Liver (tissue), 9 donors: ENCODE results near the gene CLIP1. TPM values are rescaled to one million over a fixed set of nuclear protein-coding genes. Genes with fewer than 3 reads are reported as not detected.
A peak's percentile ranks its signal among the peaks of the same experiment; 100 is the strongest.

Source experiments
- DNase-seq: peaks from one replicate; pipeline ENCODE4 v3.0.0-alpha.2; 2017; ENCODE audit warnings: low spot score
- H3K27ac ChIP-seq, 2 donors: one replicate each; pipeline ENCODE4 v1.7.0; 2013; ENCODE audit warnings: inconsistent platforms in 2 of 2, low read length in 2 of 2, control low read depth in 1 of 2, low read depth in 1 of 2, mild to moderate bottlenecking in 1 of 2
- H3K27me3 ChIP-seq, 4 donors: one replicate each; pipeline versions ENCODE4 v1.6.1 to v1.7.0; 2013; ENCODE audit warnings: low read length in 3 of 4, inconsistent platforms in 1 of 4, mild to moderate bottlenecking in 1 of 4, moderate library complexity in 1 of 4; ENCODE audit not compliant: control insufficient read depth in 4 of 4, insufficient read depth in 4 of 4
- H3K36me3 ChIP-seq, 4 donors: one replicate each; pipeline versions ENCODE4 v1.6.1 to v1.7.0; 2013; ENCODE audit warnings: low read length in 3 of 4, mild to moderate bottlenecking in 3 of 4, low read depth in 1 of 4, moderate library complexity in 1 of 4; ENCODE audit not compliant: control insufficient read depth in 4 of 4, insufficient read depth in 3 of 4
- H3K4me1 ChIP-seq, 4 donors: one replicate each; pipeline versions ENCODE4 v1.6.1 to v1.7.0; 2013; ENCODE audit warnings: low read length in 3 of 4, mild to moderate bottlenecking in 3 of 4, moderate library complexity in 1 of 4; ENCODE audit not compliant: control insufficient read depth in 4 of 4, insufficient read depth in 4 of 4
- H3K4me3 ChIP-seq, 3 donors: one replicate each; pipeline versions ENCODE4 v1.6.1 to v1.7.0; 2013; ENCODE audit warnings: low read length in 3 of 3, control low read depth in 1 of 3, low read depth in 1 of 3, mild to moderate bottlenecking in 1 of 3
- H3K9ac ChIP-seq, 2 donors: one replicate each; pipeline ENCODE4 v1.7.0; 2013; ENCODE audit warnings: low read length in 2 of 2, mild to moderate bottlenecking in 2 of 2, moderate library complexity in 2 of 2, control low read depth in 1 of 2, low read depth in 1 of 2
- H3K9me3 ChIP-seq, 4 donors: one replicate each; pipeline versions ENCODE4 v1.6.1 to v1.7.0; 2013; ENCODE audit warnings: low read length in 3 of 4; ENCODE audit not compliant: control insufficient read depth in 4 of 4
- ATF3 ChIP-seq: IDR thresholded peaks from 2 replicates; pipeline ENCODE4 v1.6.1; 2016; ENCODE audit warnings: antibody characterized with exemption
- EGR1 ChIP-seq, 2 donors: IDR thresholded peaks; 2 replicates each; pipeline ENCODE4 v1.6.1; 2016 to 2018; ENCODE audit warnings: antibody characterized with exemption in 2 of 2, low read depth in 2 of 2
- FOXA1 ChIP-seq: IDR thresholded peaks from 2 replicates; pipeline ENCODE4 v1.6.1; 2016; ENCODE audit warnings: antibody characterized with exemption
- FOXA2 ChIP-seq: IDR thresholded peaks from 2 replicates; pipeline ENCODE4 v1.6.1; 2016; ENCODE audit warnings: antibody characterized with exemption
- GABPA ChIP-seq, 2 donors: IDR thresholded peaks in 1 of 2; conservative IDR thresholded peaks in 1 of 2; 2 replicates each; pipeline ENCODE4 v1.6.1; 2016; ENCODE audit warnings: antibody characterized with exemption in 2 of 2, mild to moderate bottlenecking in 1 of 2, moderate library complexity in 1 of 2
- HNF4A ChIP-seq, 2 donors: conservative IDR thresholded peaks; 2 replicates each; pipeline ENCODE4 v1.6.1; 2016; ENCODE audit warnings: antibody characterized with exemption in 2 of 2, mild to moderate bottlenecking in 2 of 2
- JUND ChIP-seq, 2 donors: IDR thresholded peaks; 2 replicates each; pipeline ENCODE4 v1.6.1; 2016; ENCODE audit warnings: antibody characterized with exemption in 2 of 2
- MAX ChIP-seq: IDR thresholded peaks from 2 replicates; pipeline ENCODE4 v1.6.1; 2016; ENCODE audit warnings: antibody characterized with exemption
- NR2F2 ChIP-seq: IDR thresholded peaks from 2 replicates; pipeline ENCODE4 v1.6.1; 2016; ENCODE audit warnings: antibody characterized with exemption
- RAD21 ChIP-seq, 2 donors: IDR thresholded peaks; 2 replicates each; pipeline ENCODE4 v1.6.1; 2016; ENCODE audit warnings: antibody characterized with exemption in 2 of 2, mild to moderate bottlenecking in 2 of 2
- SP1 ChIP-seq: IDR thresholded peaks from 2 replicates; pipeline ENCODE4 v1.6.1; 2018; ENCODE audit warnings: antibody characterized with exemption, mild to moderate bottlenecking
- TAF1 ChIP-seq: conservative IDR thresholded peaks from 2 replicates; pipeline ENCODE4 v1.6.1; 2016; ENCODE audit warnings: antibody characterized with exemption, mild to moderate bottlenecking
- YY1 ChIP-seq: IDR thresholded peaks from 2 replicates; pipeline ENCODE4 v1.6.1; 2016; ENCODE audit warnings: antibody characterized with exemption, mild to moderate bottlenecking
- WGBS: extraction: QIAGEN DNeasy Blood & Tissue Kit; methylation state at CpG from one replicate; pipeline ENCODE4 v1.1.7; 2013; 5-methylcytosine and 5-hydroxymethylcytosine counted together
- polyA plus RNA-seq, 2 donors: library from polyadenylated mRNA; stranded (reverse) in 1 of 2; unstranded in 1 of 2; fragments of 200-250 nt in 1 of 2; fragments of >200 nt in 1 of 2; fragmentation: Nextera tagmentation in 1 of 2; extraction: Ambion mirVana in 1 of 2; gene quantifications; one replicate each; pipeline versions ENCODE4 v1.2.1 to v1.2.3, GENCODE V29; 2013 to 2015
- total RNA-seq, 2 donors: library from RNA; depleted of rRNA; stranded (reverse); fragments of >200 nt; gene quantifications; one replicate each; pipeline ENCODE4 v1.2.3, GENCODE V29; 2014
- TF ChIP-seq, protein P1 (sequence below): IDR thresholded peaks from 2 replicates; pipeline ENCODE4 v1.6.1; 2016; ENCODE audit warnings: antibody characterized with exemption
- TF ChIP-seq, protein P2 (sequence below): IDR thresholded peaks from 2 replicates; pipeline ENCODE4 v1.6.1; 2016; ENCODE audit warnings: antibody characterized with exemption, mild to moderate bottlenecking
- donor health status: healthy.
- donor health status: healthy.
- donor health status: healthy.
- donor health status: healthy.
- donor health status: healthy.

The CLIP1 gene
- total and polyA plus RNA-seq, 4 donors: 13.0 to 41.9 (median 26.0) TPM

DNA sequence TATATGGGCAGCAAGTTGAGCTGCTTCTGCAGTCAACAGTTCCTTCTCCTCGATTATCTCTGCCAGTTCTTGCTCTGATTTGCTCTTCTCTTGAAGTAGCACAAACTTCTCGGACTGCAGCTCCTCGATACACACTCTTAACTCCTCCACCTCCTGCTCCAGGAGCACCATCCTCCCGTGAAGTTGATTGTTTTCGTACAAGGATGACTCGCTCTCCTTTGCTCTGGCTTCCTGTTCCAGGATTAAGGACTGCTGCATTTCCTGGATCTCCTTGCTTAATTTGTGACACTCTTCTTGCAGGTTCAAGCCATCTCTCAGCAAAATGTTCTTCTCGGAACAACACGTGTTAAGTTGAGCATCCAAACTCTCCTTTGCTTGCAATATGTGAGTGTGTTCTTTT, 100.0 kb downstream of the CLIP1 start:
- H3K36me3 ChIP-seq: peaks cover 13 to 67% (median 44%) of the 10 kb centered on the region in 4 donors

DNA sequence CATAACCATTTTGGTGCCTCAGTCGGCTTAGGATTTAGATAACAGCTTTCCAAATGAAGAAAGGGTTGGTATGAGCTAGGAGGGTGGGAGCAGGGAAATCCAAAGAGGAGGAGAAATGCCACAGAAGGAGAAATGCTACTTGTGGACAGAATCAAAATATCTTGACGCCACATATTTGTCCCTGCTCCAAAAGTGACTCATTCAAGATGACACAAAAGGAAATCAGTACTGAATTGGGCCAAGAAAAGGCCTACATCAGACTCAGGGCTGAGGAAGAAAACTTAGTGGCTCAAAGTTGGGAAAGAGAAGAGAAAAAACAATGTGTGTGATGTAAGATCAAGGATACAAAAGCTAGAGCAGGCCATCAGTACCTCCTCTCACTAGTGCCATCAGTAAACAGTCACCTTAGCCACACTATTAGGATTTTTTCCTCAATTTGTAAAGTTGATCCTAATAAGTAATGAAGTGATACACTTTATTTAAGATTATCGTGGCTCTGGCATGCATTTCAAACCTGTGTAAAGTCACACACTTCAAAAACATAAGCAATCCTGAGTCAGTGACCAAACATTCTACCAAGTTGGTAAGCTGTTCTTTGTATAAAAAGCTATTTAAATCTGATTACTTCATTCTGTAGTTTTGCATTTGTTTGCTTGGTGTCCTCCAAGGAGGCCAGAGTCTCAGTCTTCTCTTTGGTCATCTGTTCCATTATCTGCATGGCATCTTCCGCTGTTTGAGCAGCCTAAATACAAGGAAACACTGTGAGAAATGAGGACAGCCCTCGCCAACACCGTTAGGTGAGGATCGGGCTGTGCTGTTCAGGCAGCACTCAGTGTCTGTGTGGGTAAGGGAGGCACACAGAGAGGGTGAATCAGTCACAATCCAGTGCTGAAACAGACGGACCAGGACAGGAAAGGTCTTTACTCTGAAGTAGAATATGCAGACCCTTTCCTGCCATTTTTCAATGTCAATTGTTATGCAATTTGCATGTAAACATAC, 103.6 kb downstream of the CLIP1 start:
- no peak for DNase-seq
- Histone ChIP-seq H3K27ac (peak overlapping the region in 1 of 2 donors; percentile 0), H3K9ac (no peak overlapping the region), H3K4me3 (no peak overlapping the region), H3K4me1 (no peaks in the 10 kb centered on the region), H3K36me3 (peaks cover 11 to 68% (median 49%) of the 10 kb centered on the region in 4 donors), H3K9me3 (no peaks in the 10 kb centered on the region), H3K27me3 (no peaks in the 10 kb centered on the region)
- 89% methylated on average over 8 of the region's 8 CpGs for WGBS
- TF ChIP-seq JUND (IDR thresholded peaks at IDR 0.05) (peak; percentile 58 to 74), EGR1 (IDR thresholded peaks at IDR 0.05; ENCODE audit: low read depth in 2 of 2) (no peak)

More for the DNA sequence above, 100.0 kb downstream of the CLIP1 start:
- TF ChIP-seq, protein P1, sequence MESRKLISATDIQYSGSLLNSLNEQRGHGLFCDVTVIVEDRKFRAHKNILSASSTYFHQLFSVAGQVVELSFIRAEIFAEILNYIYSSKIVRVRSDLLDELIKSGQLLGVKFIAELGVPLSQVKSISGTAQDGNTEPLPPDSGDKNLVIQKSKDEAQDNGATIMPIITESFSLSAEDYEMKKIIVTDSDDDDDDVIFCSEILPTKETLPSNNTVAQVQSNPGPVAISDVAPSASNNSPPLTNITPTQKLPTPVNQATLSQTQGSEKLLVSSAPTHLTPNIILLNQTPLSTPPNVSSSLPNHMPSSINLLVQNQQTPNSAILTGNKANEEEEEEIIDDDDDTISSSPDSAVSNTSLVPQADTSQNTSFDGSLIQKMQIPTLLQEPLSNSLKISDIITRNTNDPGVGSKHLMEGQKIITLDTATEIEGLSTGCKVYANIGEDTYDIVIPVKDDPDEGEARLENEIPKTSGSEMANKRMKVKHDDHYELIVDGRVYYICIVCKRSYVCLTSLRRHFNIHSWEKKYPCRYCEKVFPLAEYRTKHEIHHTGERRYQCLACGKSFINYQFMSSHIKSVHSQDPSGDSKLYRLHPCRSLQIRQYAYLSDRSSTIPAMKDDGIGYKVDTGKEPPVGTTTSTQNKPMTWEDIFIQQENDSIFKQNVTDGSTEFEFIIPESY: no peak
- TF ChIP-seq HNF4A (conservative IDR thresholded peaks at IDR 0.05) (no peak), NR2F2 (no peak), FOXA2 (no peak), SP1 (no peak), RAD21 (IDR thresholded peaks at IDR 0.05) (no peak), JUND (IDR thresholded peaks at IDR 0.05) (no peak), MAX (no peak), EGR1 (IDR thresholded peaks at IDR 0.05; ENCODE audit: low read depth in 2 of 2) (no peak), YY1 (no peak), ATF3 (no peak), FOXA1 (no peak), TAF1 (no peak), GABPA (IDR thresholded peaks at IDR 0.05 in 1 of 2, conservative IDR thresholded peaks at IDR 0.05 in 1 of 2) (no peak)
- TF ChIP-seq, protein P2, sequence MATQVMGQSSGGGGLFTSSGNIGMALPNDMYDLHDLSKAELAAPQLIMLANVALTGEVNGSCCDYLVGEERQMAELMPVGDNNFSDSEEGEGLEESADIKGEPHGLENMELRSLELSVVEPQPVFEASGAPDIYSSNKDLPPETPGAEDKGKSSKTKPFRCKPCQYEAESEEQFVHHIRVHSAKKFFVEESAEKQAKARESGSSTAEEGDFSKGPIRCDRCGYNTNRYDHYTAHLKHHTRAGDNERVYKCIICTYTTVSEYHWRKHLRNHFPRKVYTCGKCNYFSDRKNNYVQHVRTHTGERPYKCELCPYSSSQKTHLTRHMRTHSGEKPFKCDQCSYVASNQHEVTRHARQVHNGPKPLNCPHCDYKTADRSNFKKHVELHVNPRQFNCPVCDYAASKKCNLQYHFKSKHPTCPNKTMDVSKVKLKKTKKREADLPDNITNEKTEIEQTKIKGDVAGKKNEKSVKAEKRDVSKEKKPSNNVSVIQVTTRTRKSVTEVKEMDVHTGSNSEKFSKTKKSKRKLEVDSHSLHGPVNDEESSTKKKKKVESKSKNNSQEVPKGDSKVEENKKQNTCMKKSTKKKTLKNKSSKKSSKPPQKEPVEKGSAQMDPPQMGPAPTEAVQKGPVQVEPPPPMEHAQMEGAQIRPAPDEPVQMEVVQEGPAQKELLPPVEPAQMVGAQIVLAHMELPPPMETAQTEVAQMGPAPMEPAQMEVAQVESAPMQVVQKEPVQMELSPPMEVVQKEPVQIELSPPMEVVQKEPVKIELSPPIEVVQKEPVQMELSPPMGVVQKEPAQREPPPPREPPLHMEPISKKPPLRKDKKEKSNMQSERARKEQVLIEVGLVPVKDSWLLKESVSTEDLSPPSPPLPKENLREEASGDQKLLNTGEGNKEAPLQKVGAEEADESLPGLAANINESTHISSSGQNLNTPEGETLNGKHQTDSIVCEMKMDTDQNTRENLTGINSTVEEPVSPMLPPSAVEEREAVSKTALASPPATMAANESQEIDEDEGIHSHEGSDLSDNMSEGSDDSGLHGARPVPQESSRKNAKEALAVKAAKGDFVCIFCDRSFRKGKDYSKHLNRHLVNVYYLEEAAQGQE: no peak
- Histone ChIP-seq H3K9me3 (no peaks in the 10 kb centered on the region), H3K27ac (no peak overlapping the region), H3K4me3 (no peak overlapping the region), H3K9ac (no peak overlapping the region), H3K27me3 (no peaks in the 10 kb centered on the region), H3K4me1 (no peaks in the 10 kb centered on the region)
- 87% methylated on average over 8 of the region's 8 CpGs for WGBS
- DNase-seq: no peak
